Astrocyte (in vitro differentiated cells and primary cell): ENCODE data around the gene RAB30.

Experiments used
- EZH2 ChIP-seq: IDR thresholded peaks from 2 replicates; pipeline ENCODE4 v1.6.1; 2012; ENCODE audit warnings: mild to moderate bottlenecking, low read length, inconsistent platforms; ENCODE audit not compliant: insufficient read depth
- TF ChIP-seq, protein P1 (sequence below): IDR thresholded peaks from 2 replicates; pipeline ENCODE4 v1.5.1; 2011; ENCODE audit warnings: low read depth, mild to moderate bottlenecking, inconsistent platforms, low read length, moderate library complexity; ENCODE audit not compliant: insufficient read depth

DNA sequence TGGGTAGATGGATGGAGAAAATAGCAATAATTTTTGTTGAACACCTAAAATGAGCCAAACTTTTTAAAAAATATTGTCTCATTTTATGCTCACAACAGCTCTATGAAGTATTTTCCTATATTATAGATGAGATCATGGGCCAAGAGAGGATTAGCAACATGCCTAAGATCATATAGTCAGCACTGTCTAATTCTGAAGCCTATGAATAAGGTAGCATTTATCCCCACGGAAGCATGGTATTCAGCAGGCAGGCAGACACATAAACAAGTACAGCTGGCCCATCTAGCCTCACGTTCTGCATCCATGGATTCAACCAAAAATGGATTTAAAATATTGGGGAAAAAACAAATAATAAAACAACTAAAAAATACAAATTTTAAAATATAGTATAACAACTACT lies 21.9 kb upstream of the RAB30 start:
- TF ChIP-seq, protein P1, sequence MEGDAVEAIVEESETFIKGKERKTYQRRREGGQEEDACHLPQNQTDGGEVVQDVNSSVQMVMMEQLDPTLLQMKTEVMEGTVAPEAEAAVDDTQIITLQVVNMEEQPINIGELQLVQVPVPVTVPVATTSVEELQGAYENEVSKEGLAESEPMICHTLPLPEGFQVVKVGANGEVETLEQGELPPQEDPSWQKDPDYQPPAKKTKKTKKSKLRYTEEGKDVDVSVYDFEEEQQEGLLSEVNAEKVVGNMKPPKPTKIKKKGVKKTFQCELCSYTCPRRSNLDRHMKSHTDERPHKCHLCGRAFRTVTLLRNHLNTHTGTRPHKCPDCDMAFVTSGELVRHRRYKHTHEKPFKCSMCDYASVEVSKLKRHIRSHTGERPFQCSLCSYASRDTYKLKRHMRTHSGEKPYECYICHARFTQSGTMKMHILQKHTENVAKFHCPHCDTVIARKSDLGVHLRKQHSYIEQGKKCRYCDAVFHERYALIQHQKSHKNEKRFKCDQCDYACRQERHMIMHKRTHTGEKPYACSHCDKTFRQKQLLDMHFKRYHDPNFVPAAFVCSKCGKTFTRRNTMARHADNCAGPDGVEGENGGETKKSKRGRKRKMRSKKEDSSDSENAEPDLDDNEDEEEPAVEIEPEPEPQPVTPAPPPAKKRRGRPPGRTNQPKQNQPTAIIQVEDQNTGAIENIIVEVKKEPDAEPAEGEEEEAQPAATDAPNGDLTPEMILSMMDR, result no peak
- no peak for TF ChIP-seq EZH2
